Measurements from ENCODE around the gene S100A16.

- TF ChIP-seq EZH2 (IDR thresholded peaks at IDR 0.05) (no peak), POLR2AphosphoS5 (IDR thresholded peaks at IDR 0.05; ENCODE audit: borderline replicate concordance, low read depth, low read length) (no peak)
These were observed 1.6 kb downstream of the S100A16 start for GRCh38 chr1:153611356-153611755.
